GM12801 (cell line): ENCODE measurements around the gene CGB5.
"Not testable (repeated sequence)": the region's sequence is repeated elsewhere in the genome, so short reads cannot be mapped to it uniquely, and the experiment has no call there.

Experiments
- CTCF ChIP-seq: IDR thresholded peaks from one replicate; pipeline ENCODE4 v1.5.1; 2011; ENCODE audit warnings: control low read depth; ENCODE audit not compliant: insufficient read length; ENCODE audit errors: extremely low read depth

Gene CGB5

DNA sequence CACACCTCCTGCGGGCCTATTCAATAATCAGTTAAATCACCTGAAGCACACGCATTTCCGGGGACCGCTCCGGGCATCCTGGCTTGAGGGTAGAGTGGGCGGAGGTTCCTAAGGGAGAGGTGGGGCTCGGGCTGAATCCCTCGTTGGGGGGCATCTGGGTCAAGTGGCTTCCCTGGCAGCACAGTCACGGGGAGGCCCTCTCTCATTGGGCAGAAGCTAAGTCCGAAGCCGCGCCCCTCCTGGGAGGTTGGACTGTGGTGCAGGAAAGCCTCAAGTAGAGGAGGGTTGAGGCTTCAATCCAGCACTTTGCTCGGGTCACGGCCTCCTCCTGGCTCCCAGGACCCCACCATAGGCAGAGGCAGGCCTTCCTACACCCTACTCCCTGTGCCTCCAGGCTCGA, at the start of gene CGB5:
CGB5 (plus strand) TSS at position 301 of the 400 bp plus-strand sequence. CDS start 362 bp downstream, outside the sequence.
- TF ChIP-seq CTCF: not testable (repeated sequence)

DNA sequence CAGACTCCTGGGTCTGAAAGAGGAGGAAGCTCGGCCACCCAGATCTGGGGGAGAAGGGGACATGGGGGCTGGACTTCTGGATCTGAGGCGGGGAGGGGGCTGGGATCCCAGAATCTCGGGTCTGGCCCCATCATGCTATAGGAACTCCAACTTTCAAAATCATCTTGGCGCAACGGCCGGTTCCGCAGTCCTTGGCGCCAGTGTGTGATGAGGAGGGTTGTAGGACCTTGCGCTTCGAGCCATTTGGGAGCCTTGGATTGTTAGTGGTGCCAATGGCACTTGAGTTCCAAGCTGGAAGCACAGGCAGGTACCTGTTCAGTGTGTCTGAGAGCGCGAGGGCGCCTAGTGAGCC, 49.6 kb upstream of the CGB5 start:
- TF ChIP-seq CTCF: no peak

DNA sequence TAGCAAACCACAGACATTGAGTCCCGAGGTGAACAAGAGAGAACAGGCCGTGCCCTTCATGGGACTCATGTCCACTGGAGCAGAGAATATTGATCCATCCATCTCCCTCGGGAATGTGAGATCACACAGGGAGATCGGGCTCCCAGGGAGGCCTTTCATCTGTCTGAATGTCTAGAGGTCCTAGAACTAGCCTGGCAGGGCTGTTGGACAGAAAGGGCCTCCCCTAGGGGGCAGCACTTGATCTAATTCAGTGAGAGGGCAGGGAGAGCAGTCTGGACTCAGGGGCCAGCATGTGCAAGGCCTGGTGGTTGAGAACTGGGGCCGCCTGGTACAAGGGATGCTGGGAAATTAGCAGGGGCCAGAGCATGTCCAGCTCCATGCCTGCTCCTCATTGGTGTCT, 45.7 kb upstream of the CGB5 start:
- no peak for TF ChIP-seq CTCF

DNA sequence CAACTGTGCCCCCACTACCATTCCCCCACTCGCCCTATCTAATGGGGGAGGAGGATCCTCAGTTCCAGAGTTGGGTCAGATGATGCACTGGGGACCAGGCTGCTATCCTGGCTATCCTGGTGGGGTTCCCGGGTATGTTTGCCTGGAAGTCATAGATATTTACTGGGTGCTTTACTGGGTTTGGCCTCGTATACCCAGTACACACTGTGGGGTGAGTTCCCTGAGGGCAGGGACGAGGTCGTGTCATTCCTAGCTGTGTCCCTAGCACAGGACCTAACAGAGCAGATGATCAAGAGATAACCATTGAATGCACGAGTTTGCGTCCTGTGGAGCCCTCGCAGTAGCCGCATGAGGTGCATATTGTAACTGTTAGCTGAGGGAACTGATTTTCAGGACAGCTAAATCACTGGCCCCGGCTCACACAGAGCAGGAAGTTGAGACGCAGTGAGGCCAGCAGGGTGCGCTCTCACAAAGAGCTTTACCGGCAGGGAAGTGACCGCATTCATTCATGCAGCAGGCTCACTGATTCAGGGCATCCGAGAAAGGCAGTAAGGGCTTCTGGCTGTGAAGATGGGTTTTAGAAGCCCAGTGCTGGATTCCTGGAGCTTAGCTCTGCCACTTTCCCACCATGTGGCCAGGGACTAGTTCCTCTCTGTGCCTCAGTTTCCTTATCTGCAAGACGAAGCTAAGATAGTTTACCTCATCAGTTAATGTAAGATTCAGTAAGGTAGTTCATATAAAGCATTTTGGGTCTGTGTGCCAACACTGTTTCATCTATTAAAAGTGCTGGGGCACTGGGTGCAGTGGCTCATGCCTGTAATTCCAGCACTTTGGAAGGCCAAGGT, 43.9 kb upstream of the CGB5 start:
- no peak for TF ChIP-seq CTCF

GRCh38 chr19:49004133-49004532, 39.5 kb upstream of the CGB5 start:
- TF ChIP-seq CTCF: no peak

GRCh38 chr19:49004964-49005614, 38.6 kb upstream of the CGB5 start:
- no peak for TF ChIP-seq CTCF

DNA sequence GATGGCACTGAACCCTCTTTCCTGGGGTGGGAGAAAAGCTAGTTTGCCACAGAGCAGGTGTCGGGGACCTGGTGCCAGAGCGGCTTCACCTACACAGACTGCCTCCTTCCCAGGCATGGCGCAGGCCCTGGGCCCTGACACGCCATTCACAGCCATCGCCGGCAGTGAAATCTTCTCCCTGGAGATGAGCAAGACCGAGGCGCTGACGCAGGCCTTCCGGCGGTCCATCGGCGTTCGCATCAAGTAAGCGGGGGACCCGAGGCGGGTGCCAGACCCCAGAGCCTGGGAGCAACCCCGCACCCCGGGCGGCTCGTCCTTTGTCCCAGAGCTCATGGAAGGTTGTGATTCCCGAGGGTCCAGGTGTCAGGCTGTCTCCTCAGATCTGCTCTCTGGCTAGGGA, 36.7 kb upstream of the CGB5 start:
- no peak for TF ChIP-seq CTCF
